ENCODE measurements around the gene COPB1. TPM values are rescaled to one million over a fixed set of nuclear protein-coding genes. Genes with fewer than 3 reads are reported as not detected.

COPB1 gene
- polyA plus RNA-seq, 3 donors, result 136 to 149 (median 136) TPM

DNA sequence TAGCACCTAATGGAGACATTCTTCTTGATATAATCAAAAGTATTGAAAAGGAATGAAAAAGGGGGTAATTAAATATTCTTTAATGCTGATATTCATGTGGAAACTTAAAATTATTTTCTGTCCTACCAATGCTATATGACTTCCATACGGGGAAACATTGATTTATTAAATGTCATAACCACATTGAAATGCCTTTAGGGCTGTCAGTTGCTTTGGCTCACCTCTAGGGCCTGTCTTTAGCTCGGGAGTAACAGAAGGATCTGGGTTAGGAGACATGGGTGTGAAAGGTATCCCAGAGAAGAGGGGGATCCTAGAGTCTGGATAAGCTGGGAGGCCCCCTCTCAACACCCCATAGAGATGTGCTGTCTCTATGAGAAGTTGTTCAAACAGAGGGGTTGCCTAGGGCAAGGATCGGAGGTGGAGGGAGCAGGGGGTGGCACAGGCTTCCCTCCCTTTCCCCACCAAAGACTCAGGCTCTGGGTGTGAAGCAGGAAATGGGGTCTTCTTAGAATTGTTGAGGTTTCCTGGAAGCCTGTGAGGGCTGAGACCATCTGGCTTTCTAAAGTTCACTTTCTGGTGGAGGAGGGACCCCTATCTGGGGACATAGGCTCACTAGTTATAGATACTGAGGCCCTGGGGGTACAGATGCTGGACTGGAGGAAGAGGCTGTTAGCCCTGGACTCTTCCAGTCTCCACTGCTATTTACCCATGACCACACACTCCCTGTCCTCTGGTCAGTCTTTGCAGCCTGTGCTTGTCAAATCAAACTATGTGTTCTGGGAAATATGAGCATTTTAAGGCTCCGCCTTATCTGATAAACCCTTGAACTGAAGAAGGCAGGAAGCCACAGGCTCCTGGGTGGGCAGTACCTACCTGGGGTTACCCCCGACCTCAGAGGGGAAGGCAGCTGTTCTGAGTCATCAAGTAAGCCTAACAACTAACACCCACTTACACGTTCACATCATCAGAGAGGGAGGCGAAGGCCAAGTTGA, 84.8 kb downstream of the COPB1 start:
- DNase-seq (ENCODE audit: extremely low read depth in 1 of 11, low read depth in 9 of 11, low spot score in 4 of 11), result no peak

DNA sequence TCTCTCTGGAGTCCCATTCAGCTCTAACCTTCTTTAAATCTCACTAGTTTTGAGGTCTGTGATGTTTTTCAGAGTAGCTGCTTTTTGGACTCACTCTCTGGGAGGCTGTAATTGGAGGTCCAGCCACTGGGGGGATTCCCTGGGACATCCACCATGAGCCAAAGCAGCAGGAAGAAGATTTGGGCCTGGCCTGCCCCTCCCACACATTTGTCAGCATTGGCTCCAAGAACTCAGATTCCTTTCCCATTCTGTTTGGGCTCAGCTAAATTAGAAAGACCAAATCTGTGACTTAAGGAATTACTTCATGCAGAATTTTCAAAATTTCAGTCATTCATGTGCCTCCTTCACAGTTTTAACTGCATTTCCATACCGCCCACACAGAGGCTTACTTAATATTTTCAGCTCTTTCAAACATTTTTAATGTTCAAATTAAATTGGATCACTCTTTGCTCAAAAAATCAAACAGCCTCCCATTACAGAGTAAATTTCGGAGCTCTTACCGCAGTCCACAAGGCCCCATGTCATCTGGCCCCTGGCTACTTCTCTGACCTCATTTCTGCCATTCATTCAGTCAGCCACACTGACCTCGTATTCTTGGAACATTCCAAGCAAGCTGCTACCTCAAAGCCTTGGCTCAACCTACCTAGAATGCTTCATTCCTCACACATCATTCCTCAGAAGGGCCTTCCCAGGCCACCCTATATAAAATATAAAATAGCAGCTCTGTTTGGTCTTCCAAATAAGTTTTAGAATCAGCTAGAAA, 86.1 kb downstream of the COPB1 start:
- no peak for DNase-seq (ENCODE audit: extremely low read depth in 1 of 11, low read depth in 9 of 11, low spot score in 4 of 11)

DNA sequence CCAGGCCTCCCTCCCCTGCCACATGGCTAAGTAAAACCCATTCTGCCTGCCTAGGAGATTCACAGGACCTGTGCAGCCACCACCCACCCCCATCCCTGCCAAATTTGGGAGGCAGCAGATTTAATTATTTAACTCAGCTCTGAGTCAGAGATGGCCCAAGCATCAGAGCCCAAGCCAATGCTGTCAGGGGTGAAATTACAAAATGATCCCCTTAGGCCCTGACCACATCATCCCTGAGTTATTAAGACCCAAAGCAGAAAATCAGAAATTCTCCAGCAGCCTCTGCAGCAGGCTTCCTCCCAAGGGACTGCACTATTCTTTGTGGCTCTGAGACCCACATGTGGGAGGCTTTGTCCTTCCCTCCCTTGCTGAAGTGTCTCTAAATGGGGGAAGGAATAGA, 87.8 kb downstream of the COPB1 start:
- DNase-seq (ENCODE audit: extremely low read depth in 1 of 11, low read depth in 9 of 11, low spot score in 4 of 11), result no peak

DNA sequence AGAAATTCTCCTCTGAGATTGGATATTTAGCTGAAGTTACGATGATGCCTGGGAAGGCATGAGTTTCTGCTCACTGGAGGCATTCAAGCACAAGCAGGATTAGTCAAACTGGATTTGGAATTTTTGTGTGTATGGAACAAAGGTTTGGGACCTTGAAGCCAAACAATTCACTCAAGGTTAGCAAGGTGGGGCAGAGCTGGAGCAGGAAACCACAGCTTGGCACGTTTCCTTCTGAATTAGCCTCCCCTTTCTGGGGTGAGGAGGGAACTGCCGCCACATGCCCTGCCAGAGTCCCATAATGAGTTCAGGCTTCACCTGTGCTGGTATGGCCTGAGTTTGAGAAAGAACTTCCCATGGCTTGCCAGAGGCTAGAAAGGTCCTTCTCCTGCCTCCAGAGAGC, 89.7 kb downstream of the COPB1 start:
- DNase-seq (ENCODE audit: extremely low read depth in 1 of 11, low read depth in 9 of 11, low spot score in 4 of 11), result no peak

DNA sequence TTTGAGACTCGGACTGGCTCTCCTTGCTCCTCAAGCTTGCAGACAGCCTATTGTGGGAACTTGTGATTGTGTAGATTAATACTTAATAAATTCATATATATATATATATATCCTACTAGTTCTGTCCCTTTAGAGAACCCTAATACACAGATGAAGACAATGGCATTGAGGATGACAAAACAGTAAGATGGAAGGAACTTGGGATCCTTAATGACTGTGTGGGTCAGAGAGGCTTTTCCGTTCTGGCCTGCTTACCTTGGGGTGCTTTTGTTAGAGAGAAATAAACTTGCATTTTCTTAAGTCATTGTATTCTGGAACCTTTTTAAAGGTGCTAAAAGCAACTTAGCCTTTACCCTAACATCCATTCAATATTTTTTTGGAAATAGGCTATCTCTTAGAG, 91.0 kb downstream of the COPB1 start:
- no peak for DNase-seq (ENCODE audit: extremely low read depth in 1 of 11, low read depth in 9 of 11, low spot score in 4 of 11)

Other genes with a start within 250 kb of the COPB1 start
- gene RRAS2, start 140.6 kb downstream of the COPB1 start, polyA plus RNA-seq (ENCODE audit: insufficient read length in 3 of 3), result 10 to 100 TPM; 46.5 to 57.6 (median 48.8) TPM
- gene PSMA1, start 20.6 kb upstream of the COPB1 start, polyA plus RNA-seq (ENCODE audit: insufficient read length in 3 of 3), result 100 to 1,000 TPM; 158 to 199 (median 175) TPM
- 10 to 100 TPM in 2 of 3 donors, 1 to 10 TPM in 1; 6.2 to 10.6 (median 10.5) TPM for gene PDE3B, start 144.0 kb upstream of the COPB1 start, polyA plus RNA-seq (ENCODE audit: insufficient read length in 3 of 3)